NCI-H1092 treated with DMSO at 0.1 percent for 48 hours (cell line): ENCODE measurements around the gene CCDC174.

Source experiments
- DNase-seq: peaks from one replicate; lab custom pipeline; 2025; lab: John Stamatoyannopoulos, UW

The CCDC174 gene

GRCh38 chr3:14703128-14703750, 51.7 kb downstream of the CCDC174 start:
- no peak for DNase-seq

- no peak for DNase-seq
Observed at GRCh38 chr3:14703791-14704190, 52.2 kb downstream of the CCDC174 start.

- no peak for DNase-seq
Observed at GRCh38 chr3:14706096-14706495, 54.5 kb downstream of the CCDC174 start.

- no peak for DNase-seq
Observed at GRCh38 chr3:14716591-14716990, 65.0 kb downstream of the CCDC174 start.

GRCh38 chr3:14717307-14717706, 65.7 kb downstream of the CCDC174 start:
- no peak for DNase-seq

GRCh38 chr3:14718539-14718938, 67.0 kb downstream of the CCDC174 start:
- DNase-seq, result no peak

- no peak for DNase-seq
Observed at GRCh38 chr3:14719006-14719405, 67.4 kb downstream of the CCDC174 start.

- no peak for DNase-seq
Observed at GRCh38 chr3:14721126-14721864, 69.7 kb downstream of the CCDC174 start.
